Superior temporal gyrus (tissue), 1 donor: ENCODE measurements around the gene PCF11.
A peak's percentile ranks its signal among the peaks of the same experiment; 100 is the strongest.
"Not testable (repeated sequence)": the region's sequence is repeated elsewhere in the genome, so short reads cannot be mapped to it uniquely, and the experiment has no call there.

ENCODE experiments used
- DNase-seq: peaks from one replicate; pipeline ENCODE4 v3.0.0-alpha.2; 2016; ENCODE audit errors: extremely low spot score

PCF11 gene

GRCh38 chr11:83193315-83194280, 36.7 kb downstream of the PCF11 start, which contains the start of gene ANKRD42:
Gene ANKRD42, plus strand, starts transcription at chr11:83193712. Its CDS starts 959 bp downstream, at chr11:83194671.
- DNase-seq: peak; percentile 99

- DNase-seq: peak; percentile 44
Measured at GRCh38 chr11:83194281-83195142, 37.6 kb downstream of the PCF11 start.

- no peak for DNase-seq
Measured at GRCh38 chr11:83195143-83195466, 38.2 kb downstream of the PCF11 start.

GRCh38 chr11:83195649-83196048, 38.7 kb downstream of the PCF11 start:
- no peak for DNase-seq

- no peak for DNase-seq
Measured at GRCh38 chr11:83200035-83200434, 43.1 kb downstream of the PCF11 start.

- no peak for DNase-seq
Measured at GRCh38 chr11:83205608-83206185, 48.8 kb downstream of the PCF11 start.

GRCh38 chr11:83206221-83206620, 49.3 kb downstream of the PCF11 start:
- DNase-seq: no peak

- DNase-seq: not testable (repeated sequence)
Measured at GRCh38 chr11:83206771-83207382, 49.9 kb downstream of the PCF11 start.

- DNase-seq: no peak
Measured at GRCh38 chr11:83219095-83219494, 62.2 kb downstream of the PCF11 start.

- DNase-seq: no peak
Measured at GRCh38 chr11:83220260-83220659, 63.3 kb downstream of the PCF11 start.

GRCh38 chr11:83221694-83222093, 64.8 kb downstream of the PCF11 start:
- no peak for DNase-seq

GRCh38 chr11:83222499-83222898, 65.6 kb downstream of the PCF11 start:
- no peak for DNase-seq

- no peak for DNase-seq
Measured at GRCh38 chr11:83223457-83223856, 66.5 kb downstream of the PCF11 start.

GRCh38 chr11:83235825-83236224, 78.9 kb downstream of the PCF11 start:
- DNase-seq: no peak
